ENCODE data around the gene BAG3.

The BAG3 gene

GRCh38 chr10:119663866-119664698, 12.9 kb downstream of the BAG3 start:
- Histone ChIP-seq H3K36me3 (peaks cover 0 to 5% (median 0%) of the 10 kb centered on the region in 3 donors), H3K27me3 (no peaks in the 10 kb centered on the region), H3K4me3 (no peak overlapping the region), H3K9me3 (no peaks in the 10 kb centered on the region), H3K4me1 (peaks cover 0 to 96% (median 71%) of the 10 kb centered on the region in 4 donors), H3K27ac (peak overlapping the region; percentile 41 to 45)
- TF ChIP-seq CTCF (IDR thresholded peaks at IDR 0.05) = no peak
- no peak for DNase-seq
- intact Hi-C loops (cut with DNase I; ENCODE audit: low total_unique reads) = no loop called here

GRCh38 chr10:119665901-119666708, 14.9 kb downstream of the BAG3 start:
- no peak for TF ChIP-seq CTCF (IDR thresholded peaks at IDR 0.05)
- no peak for DNase-seq
- H3K27me3 ChIP-seq = no peaks in the 10 kb centered on the region
- H3K9me3 ChIP-seq = no peaks in the 10 kb centered on the region
- peak overlapping the region; percentile 76 for H3K27ac ChIP-seq
- intact Hi-C loops (cut with DNase I; ENCODE audit: low total_unique reads) = no loop called here
- H3K4me1 ChIP-seq = peaks cover 0 to 84% (median 69%) of the 10 kb centered on the region in 4 donors
- no peak overlapping the region for H3K4me3 ChIP-seq
- H3K36me3 ChIP-seq = peaks cover 15% of the 10 kb centered on the region in 3 donors

GRCh38 chr10:119666709-119667004, 15.5 kb downstream of the BAG3 start:
- Histone ChIP-seq H3K9me3 (no peaks in the 10 kb centered on the region), H3K4me1 (peaks cover 0 to 79% (median 67%) of the 10 kb centered on the region in 4 donors), H3K4me3 (no peak overlapping the region), H3K36me3 (peaks cover 20 to 21% (median 20%) of the 10 kb centered on the region in 3 donors), H3K27me3 (no peaks in the 10 kb centered on the region), H3K27ac (peak overlapping the region; percentile 76)
- TF ChIP-seq CTCF (IDR thresholded peaks at IDR 0.05) = no peak
- intact Hi-C loops (cut with DNase I; ENCODE audit: low total_unique reads) = no loop called here
- DNase-seq = no peak

GRCh38 chr10:119667562-119668328, 16.6 kb downstream of the BAG3 start:
- no peak overlapping the region for H3K4me3 ChIP-seq
- no peaks in the 10 kb centered on the region for H3K27me3 ChIP-seq
- DNase-seq = peak; percentile 77 to 90
- H3K9me3 ChIP-seq = no peaks in the 10 kb centered on the region
- intact Hi-C loops (cut with DNase I; ENCODE audit: low total_unique reads) = no loop called here
- no peak for TF ChIP-seq CTCF (IDR thresholded peaks at IDR 0.05)
- peak overlapping the region; percentile 76 for H3K27ac ChIP-seq
- H3K36me3 ChIP-seq = peaks cover 31 to 32% (median 31%) of the 10 kb centered on the region in 3 donors
- H3K4me1 ChIP-seq = peaks cover 0 to 72% (median 61%) of the 10 kb centered on the region in 4 donors

- Histone ChIP-seq H3K27ac (peak overlapping the region; percentile 76), H3K36me3 (peaks cover 38 to 39% (median 38%) of the 10 kb centered on the region in 3 donors), H3K9me3 (no peaks in the 10 kb centered on the region), H3K27me3 (no peaks in the 10 kb centered on the region), H3K4me1 (peaks cover 0 to 66% (median 57%) of the 10 kb centered on the region in 4 donors), H3K4me3 (no peak overlapping the region)
- TF ChIP-seq CTCF (IDR thresholded peaks at IDR 0.05) = no peak
- no peak for DNase-seq
- intact Hi-C loops (cut with DNase I; ENCODE audit: low total_unique reads) = no loop called here
Measured at GRCh38 chr10:119668461-119668860, 17.3 kb downstream of the BAG3 start.
